Spleen (tissue), 3 donors: ENCODE results near the gene C22orf39.

Experiments used
- POLR2A ChIP-seq, 3 donors: fragments of 450-650 bp; IDR thresholded peaks; one replicate each; pipeline ENCODE4 v1.5.1; 2017; ENCODE audit warnings: antibody characterized with exemption in 3 of 3, mild to moderate bottlenecking in 1 of 3
- POLR2AphosphoS5 ChIP-seq, 3 donors: sonication (generic); formaldehyde crosslinking; IDR thresholded peaks; one replicate each; pipeline ENCODE4 v1.5.1; 2017; ENCODE audit warnings: antibody characterized with exemption in 3 of 3

DNA sequence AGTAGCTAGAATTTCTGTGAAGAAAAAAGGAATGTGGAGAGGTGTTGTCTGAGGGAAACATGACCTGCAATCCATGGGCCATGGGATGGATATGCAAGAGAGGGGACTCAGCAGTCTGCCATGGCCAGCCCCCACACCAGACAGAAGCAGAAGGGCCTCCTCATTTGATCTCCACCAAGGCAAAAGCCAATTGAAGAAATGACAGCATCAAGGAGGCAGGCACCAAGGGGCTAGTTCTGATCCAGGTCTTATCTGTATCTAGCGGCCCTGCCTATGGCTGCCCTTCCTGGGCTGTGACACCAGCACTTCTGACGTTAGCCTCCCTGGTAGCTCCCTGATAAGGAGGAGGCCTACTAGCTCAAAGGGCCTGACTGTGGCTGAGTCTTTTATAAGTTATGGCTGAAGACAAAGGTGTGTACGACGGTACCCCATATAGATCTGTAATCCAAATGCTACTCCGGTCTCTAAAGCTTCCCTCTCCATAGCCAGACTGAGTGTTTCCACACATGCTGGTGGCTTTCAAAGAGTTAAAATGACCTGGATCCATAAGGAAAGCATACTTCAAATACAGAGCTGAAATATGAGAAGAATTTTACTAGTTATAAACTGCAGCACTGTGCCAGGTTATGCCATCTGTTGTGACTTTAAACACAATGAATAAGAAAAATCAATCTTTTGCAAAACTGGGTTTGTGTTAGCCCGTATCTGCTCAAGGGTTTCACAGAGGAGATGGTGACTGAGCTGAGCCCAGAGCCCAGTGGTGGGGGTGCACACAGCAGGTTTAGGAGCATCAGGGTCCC is 50.4 kb downstream of the C22orf39 start:
- TF ChIP-seq POLR2A (IDR thresholded peaks at IDR 0.05) (no peak), POLR2AphosphoS5 (IDR thresholded peaks at IDR 0.05) (no peak)
